Prostate gland (tissue), 2 donors: ENCODE data around the gene EFCAB5.
"Not testable (repeated sequence)": the region's sequence is repeated elsewhere in the genome, so short reads cannot be mapped to it uniquely, and the experiment has no call there.

Experiments
- POLR2A ChIP-seq: fragments of 450-650 bp; IDR thresholded peaks from one replicate; pipeline ENCODE4 v1.6.1; 2016; ENCODE audit warnings: antibody characterized with exemption, mild to moderate bottlenecking
- POLR2AphosphoS5 ChIP-seq: sonication (generic); formaldehyde crosslinking; IDR thresholded peaks from one replicate; pipeline ENCODE4 v1.6.1; 2017; ENCODE audit warnings: antibody characterized with exemption
- TF ChIP-seq, protein P1 (sequence below), 4 experiments: fragments of 200-600 bp in 2 of 4; fragments of 450-650 bp in 2 of 4; sonication (generic) in 2 of 4; IDR thresholded peaks; 1 replicate in 3 of 4; 2 replicates in 1 of 4; pipeline ENCODE4 v1.5.1; 2016 to 2019; ENCODE audit warnings: antibody characterized with exemption in 4 of 4, mild to moderate bottlenecking in 2 of 4, moderate library complexity in 2 of 4

GRCh38 chr17:30025325-30025724, 83.9 kb downstream of the EFCAB5 start:
- TF ChIP-seq, protein P1, sequence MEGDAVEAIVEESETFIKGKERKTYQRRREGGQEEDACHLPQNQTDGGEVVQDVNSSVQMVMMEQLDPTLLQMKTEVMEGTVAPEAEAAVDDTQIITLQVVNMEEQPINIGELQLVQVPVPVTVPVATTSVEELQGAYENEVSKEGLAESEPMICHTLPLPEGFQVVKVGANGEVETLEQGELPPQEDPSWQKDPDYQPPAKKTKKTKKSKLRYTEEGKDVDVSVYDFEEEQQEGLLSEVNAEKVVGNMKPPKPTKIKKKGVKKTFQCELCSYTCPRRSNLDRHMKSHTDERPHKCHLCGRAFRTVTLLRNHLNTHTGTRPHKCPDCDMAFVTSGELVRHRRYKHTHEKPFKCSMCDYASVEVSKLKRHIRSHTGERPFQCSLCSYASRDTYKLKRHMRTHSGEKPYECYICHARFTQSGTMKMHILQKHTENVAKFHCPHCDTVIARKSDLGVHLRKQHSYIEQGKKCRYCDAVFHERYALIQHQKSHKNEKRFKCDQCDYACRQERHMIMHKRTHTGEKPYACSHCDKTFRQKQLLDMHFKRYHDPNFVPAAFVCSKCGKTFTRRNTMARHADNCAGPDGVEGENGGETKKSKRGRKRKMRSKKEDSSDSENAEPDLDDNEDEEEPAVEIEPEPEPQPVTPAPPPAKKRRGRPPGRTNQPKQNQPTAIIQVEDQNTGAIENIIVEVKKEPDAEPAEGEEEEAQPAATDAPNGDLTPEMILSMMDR (IDR thresholded peaks at IDR 0.05): not testable (repeated sequence)
- not testable (repeated sequence) for TF ChIP-seq POLR2A, POLR2AphosphoS5
